Neural cell (in vitro differentiated cells): Measurements from ENCODE around the gene NCAPH2.

ENCODE experiments used
- EP300 ChIP-seq: fragments of 450-650 bp; conservative IDR thresholded peaks from 2 replicates; pipeline ENCODE4 v1.6.1; 2014; ENCODE audit warnings: antibody characterized with exemption, mild to moderate bottlenecking, moderate library complexity; ENCODE audit not compliant: poor library complexity, severe bottlenecking
- EZH2 ChIP-seq: fragments of 200-600, 300-800 bp; shearing (Covaris generic), sonication (generic); IDR thresholded peaks from 2 replicates; pipeline ENCODE4 v1.6.1; 2014; ENCODE audit warnings: antibody characterized with exemption, low read length, borderline replicate concordance, mild to moderate bottlenecking; ENCODE audit not compliant: insufficient read depth, poor library complexity, severe bottlenecking
- MXI1 ChIP-seq: fragments of 450-650 bp; conservative IDR thresholded peaks from 2 replicates; pipeline ENCODE4 v1.6.1; 2014; ENCODE audit warnings: antibody characterized with exemption, mild to moderate bottlenecking; ENCODE audit not compliant: poor library complexity, severe bottlenecking
- POLR2AphosphoS5 ChIP-seq: IDR thresholded peaks from 2 replicates; pipeline ENCODE4 v1.6.1; 2012
- RAD21 ChIP-seq: fragments of 450-650 bp; conservative IDR thresholded peaks from 2 replicates; pipeline ENCODE4 v1.6.1; 2014; ENCODE audit warnings: antibody characterized with exemption, mild to moderate bottlenecking, moderate library complexity
- TF ChIP-seq, protein P1 (sequence below): fragments of 450-650 bp; IDR thresholded peaks from 2 replicates; pipeline ENCODE4 v1.5.1; 2014; ENCODE audit warnings: antibody characterized with exemption, mild to moderate bottlenecking, moderate library complexity; ENCODE audit not compliant: poor library complexity, severe bottlenecking

DNA sequence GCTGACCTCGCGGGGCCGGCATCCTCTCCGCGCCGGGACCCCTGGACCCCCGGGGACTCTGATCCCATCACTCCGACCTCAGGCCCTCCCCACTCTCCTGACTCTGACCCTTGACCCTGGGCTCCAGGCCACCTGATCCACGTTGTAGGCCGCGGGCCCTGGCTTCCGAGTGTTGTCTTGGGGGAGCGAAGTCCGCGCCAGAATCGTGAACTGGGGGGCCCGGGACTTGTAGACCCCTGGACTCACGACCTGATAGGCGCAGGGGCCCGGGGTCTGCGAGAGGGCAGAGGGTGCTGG lies 22.5 kb downstream of the NCAPH2 start:
- TF ChIP-seq, protein P1, sequence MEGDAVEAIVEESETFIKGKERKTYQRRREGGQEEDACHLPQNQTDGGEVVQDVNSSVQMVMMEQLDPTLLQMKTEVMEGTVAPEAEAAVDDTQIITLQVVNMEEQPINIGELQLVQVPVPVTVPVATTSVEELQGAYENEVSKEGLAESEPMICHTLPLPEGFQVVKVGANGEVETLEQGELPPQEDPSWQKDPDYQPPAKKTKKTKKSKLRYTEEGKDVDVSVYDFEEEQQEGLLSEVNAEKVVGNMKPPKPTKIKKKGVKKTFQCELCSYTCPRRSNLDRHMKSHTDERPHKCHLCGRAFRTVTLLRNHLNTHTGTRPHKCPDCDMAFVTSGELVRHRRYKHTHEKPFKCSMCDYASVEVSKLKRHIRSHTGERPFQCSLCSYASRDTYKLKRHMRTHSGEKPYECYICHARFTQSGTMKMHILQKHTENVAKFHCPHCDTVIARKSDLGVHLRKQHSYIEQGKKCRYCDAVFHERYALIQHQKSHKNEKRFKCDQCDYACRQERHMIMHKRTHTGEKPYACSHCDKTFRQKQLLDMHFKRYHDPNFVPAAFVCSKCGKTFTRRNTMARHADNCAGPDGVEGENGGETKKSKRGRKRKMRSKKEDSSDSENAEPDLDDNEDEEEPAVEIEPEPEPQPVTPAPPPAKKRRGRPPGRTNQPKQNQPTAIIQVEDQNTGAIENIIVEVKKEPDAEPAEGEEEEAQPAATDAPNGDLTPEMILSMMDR = no peak
- TF ChIP-seq EP300 (no peak), POLR2AphosphoS5 (no peak), RAD21 (no peak), MXI1 (no peak), EZH2 (no peak)
